GM12801 (cell line): ENCODE measurements around the gene LRRC4C.

Source experiments
- TF ChIP-seq, protein P1 (sequence below): IDR thresholded peaks from one replicate; pipeline ENCODE4 v1.5.1; 2011; ENCODE audit warnings: control low read depth; ENCODE audit not compliant: insufficient read length; ENCODE audit errors: extremely low read depth

Gene LRRC4C

DNA sequence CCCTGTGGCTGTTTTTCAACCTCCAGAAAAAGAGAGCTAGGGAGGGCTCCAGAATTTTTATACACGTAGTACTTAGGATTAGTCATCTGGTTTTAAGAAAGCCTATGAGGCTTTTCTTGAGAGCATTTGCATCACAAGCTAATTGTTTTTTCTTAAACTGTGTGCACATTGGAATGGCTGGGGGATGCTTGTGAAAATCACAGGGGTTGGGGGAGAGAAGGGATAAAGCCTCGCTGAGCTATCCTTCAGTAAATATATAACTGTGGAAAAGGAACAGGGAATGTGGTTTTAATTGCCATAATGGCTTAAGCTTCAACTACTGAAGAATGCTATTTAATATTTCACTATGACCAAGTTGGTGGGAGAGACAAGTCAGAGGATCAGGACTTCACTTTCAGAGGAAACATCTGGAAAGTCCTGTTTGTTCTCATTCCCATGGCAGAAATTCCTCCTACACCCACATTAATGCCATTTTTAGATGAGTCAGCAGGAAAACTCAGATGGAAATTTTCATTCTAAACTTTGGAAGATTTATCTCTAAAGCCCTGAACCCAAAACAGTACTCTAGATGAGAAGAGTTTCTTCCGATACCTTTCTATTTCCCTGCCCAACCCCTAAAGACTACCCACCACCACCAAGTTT lies 591.3 kb downstream of the LRRC4C start:
- TF ChIP-seq, protein P1, sequence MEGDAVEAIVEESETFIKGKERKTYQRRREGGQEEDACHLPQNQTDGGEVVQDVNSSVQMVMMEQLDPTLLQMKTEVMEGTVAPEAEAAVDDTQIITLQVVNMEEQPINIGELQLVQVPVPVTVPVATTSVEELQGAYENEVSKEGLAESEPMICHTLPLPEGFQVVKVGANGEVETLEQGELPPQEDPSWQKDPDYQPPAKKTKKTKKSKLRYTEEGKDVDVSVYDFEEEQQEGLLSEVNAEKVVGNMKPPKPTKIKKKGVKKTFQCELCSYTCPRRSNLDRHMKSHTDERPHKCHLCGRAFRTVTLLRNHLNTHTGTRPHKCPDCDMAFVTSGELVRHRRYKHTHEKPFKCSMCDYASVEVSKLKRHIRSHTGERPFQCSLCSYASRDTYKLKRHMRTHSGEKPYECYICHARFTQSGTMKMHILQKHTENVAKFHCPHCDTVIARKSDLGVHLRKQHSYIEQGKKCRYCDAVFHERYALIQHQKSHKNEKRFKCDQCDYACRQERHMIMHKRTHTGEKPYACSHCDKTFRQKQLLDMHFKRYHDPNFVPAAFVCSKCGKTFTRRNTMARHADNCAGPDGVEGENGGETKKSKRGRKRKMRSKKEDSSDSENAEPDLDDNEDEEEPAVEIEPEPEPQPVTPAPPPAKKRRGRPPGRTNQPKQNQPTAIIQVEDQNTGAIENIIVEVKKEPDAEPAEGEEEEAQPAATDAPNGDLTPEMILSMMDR: no peak

DNA sequence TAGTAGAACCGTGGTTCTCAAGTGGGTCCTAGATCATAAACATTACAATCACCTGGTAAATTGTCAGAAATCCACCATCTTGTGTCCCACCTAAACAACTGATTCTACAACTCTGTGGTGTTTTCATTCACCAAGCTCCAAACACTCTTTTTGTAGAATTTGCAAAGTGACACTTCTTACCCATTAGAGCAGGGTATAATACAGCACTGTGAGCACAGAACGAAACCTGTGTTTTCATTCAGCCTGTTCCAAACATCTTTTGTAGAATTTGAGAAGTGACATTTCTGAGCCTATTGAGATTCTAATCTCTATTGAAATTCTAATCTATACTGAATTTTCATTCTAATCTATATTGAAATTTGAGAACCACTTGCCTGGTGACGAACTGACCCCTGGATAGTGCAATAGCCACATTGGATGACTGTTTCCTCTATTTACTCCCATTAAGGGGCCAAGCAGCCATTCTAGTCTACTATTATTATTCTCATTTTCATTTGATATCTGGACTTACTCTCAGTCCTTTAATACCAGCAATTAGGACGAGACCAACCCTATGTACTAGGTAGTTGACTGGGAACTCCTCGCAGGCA lies 616.6 kb downstream of the LRRC4C start:
- TF ChIP-seq, protein P1: no peak

DNA sequence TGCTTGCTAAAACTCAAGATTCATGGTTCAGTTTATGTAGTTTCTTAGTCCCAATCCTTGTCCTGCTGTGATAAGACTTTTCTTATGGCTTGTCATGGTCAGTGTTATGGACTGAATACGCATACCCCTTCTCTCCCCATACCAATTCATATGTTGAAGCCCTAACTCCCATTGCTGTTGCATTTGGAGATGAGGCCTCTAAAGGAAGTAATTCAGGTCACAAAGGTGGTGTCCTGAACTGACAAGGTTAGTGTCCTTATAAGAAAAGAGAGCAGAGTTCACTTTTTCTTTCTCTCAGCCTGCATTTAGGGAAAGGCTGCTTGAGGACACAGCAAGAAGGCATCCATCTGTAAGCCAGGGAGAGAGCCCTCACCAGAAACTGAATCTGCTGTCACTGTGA lies 618.2 kb downstream of the LRRC4C start:
- TF ChIP-seq, protein P1: no peak

DNA sequence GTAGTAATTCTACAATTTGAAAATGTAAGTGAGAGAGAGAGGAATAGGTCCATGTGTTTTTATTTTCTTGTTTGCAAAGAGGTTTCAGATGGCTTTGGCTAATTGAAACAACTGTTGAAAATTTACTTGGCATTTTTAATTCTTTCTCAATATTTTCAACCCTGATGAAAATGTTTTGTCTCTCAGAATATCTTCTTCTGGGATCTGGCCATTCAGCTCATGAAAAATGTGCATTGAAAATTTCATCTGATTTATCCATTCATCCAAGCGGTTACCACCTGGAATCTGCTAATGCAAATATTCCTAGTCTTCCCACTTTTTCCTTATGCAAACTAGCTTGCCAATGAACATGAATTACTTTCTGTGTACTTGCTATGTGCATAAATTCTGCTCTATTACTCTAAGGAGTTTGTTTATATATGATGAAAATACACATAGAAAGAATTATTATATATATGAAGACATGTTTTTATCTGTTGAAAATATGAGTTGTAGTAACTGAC lies 621.2 kb downstream of the LRRC4C start:
- TF ChIP-seq, protein P1: no peak

DNA sequence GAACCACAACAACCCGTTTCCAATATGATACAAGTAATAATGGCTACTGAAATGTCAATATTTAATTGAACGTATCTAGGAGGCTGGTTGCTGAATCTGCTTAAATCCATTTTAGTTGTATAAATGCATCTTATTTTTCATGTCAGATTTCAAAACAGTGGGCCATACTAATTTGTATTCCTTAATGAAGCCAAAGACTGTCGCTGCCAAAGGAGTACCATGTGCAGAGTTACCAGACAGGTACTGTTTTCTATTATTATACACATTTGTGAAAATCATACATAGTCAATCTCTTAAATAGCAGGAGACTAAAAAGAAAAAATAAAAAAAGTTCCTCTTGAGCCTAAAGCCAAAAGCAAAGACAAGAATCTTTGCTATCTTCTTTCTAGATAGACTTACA lies 632.3 kb downstream of the LRRC4C start:
- TF ChIP-seq, protein P1: no peak

DNA sequence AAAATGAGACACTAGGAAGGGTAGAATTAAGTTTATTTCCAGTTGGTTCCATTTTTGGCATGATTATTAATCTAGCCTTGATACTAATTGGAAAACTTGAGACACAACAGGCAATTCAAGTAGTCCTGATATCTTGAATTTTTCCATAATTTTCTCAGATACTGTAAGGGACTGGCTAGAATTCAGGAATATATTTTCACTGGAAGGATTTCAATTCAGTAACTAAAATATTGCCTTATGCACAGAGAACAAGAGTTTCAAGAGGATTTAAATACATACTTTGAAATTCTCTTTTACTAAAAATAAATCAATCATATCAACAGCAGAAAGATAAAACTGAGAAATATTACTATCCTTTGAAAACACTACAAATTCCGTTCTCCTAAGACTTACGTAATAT lies 632.9 kb downstream of the LRRC4C start:
- TF ChIP-seq, protein P1: no peak

DNA sequence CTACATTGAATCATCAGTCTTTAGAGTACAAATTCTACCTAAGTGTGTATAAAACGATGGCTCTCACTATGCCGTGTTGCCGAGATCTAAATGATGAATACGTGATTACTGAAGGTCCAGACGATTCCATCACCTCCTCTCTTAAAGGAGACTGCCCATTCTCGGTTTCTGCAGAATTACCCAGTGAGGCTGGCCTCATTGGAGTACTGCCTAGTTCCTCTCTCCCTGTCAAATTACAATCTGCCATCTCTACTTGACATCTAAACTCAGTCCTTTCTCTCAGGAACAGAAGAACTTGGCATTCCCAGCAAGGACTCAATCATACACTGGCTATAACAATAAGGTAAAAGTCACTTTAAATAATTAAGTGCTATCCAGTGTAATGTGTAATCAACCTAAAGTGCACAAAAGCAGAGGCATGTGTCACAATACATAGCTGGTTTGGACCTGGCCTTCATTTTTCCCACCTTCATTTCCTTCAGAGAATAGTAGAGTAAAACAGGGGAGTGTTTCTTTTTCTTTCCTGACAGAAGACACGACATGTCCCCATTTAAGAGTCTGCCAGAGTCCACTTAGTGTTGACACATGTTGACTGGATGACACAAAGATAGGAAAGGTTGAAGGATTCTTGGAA lies 634.1 kb downstream of the LRRC4C start:
- TF ChIP-seq, protein P1: no peak
